ENCODE results near the gene PCCA. TPM values are rescaled to one million over a fixed set of nuclear protein-coding genes. Genes with fewer than 3 reads are reported as not detected.
"Not testable (repeated sequence)": the region's sequence is repeated elsewhere in the genome, so short reads cannot be mapped to it uniquely, and the experiment has no call there.

PCCA gene
- polyA plus RNA-seq, 3 donors from 2014 or later = 7.9 to 14.0 (median 11.4) TPM

DNA sequence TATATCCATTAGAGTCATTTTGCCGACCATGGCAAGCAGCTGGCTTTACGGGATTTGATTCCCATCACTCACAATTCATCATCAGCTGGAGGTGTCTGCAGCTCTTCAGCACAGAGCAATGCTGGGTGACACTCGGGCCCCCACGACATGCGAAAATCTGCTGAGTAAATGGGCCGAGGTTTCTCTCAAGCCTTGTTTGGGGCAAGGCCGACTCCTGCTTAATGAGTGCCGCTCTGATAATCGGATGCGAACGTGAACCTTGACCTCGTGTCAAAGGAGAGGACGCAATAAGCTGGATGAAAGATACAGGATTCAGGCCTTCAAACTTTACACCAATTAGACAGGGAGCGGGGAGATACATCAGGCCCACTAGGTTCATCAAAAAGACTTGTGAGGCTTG lies 434.5 kb downstream of the PCCA start:
- DNase-seq = no peak
- peaks cover 4 to 10% (median 10%) of the 10 kb centered on the region in 3 donors for H3K36me3 Mint-ChIP-seq
- no peaks in the 10 kb centered on the region for H3K9me3 Mint-ChIP-seq
- peaks cover 0 to 3% (median 0%) of the 10 kb centered on the region in 3 donors for H3K27me3 Mint-ChIP-seq (ENCODE audit: low read depth in 3 of 3)
- H3K27ac Mint-ChIP-seq = no peak overlapping the region
- H3K4me1 Mint-ChIP-seq = peaks cover 9 to 32% of the 10 kb centered on the region in 2 donors
- H3K4me3 Mint-ChIP-seq = no peak overlapping the region

DNA sequence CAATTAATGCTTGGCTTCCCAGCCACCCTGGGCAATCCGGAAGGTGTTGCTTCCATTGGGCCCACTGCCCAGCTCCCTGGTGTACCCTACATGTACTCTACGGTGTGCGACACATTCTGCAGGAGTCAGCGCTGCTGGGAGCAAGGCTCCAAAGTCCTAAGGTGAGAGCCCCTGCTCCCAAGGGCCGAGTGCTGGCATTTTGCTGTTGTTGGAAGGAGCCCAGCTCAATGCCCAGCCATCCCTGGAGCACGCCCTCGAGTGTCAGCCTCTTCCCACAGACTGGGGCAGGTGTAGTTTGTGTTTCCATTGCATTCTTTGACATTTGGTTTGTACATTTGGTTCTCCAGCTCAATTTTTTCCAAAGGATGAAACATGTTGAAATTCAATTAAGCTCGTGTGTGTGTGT lies 435.1 kb downstream of the PCCA start:
- Mint-ChIP-seq H3K36me3 (peaks cover 4 to 15% (median 10%) of the 10 kb centered on the region in 3 donors), H3K4me3 (no peak overlapping the region)
- DNase-seq = no peak

DNA sequence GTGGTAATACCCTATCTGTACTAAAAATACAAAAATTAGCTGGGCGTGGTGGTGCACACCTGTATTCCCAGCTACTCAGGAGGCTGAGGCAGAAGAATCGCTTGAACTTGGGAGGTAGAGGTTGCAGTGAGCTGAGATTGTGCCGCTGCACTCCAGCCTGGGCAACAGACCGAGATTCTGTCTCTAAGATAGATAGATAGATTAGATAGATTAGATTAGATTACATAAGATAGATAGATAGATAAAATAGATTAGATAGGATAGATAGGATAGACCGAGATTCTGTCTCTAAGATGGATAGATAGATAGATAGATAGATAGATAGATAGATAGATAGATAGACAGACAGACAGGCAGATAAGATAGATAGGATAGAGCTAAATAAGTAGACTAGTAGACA lies 435.8 kb downstream of the PCCA start:
- Mint-ChIP-seq H3K4me1 (peaks cover 4 to 19% of the 10 kb centered on the region in 2 donors), H3K36me3 (peaks cover 4 to 19% (median 10%) of the 10 kb centered on the region in 3 donors), H3K27ac (peak overlapping the region in 1 of 6 donors; percentile 26)
- not testable (repeated sequence) for H3K4me3 Mint-ChIP-seq; H3K27me3 Mint-ChIP-seq (ENCODE audit: low read depth in 3 of 3); DNase-seq; H3K9me3 Mint-ChIP-seq

More for the DNA sequence above, 435.1 kb downstream of the PCCA start:
- H3K4me1 Mint-ChIP-seq = peaks cover 9 to 26% of the 10 kb centered on the region in 2 donors
- H3K9me3 Mint-ChIP-seq = no peaks in the 10 kb centered on the region
- H3K27me3 Mint-ChIP-seq (ENCODE audit: low read depth in 3 of 3) = peaks cover 0 to 3% (median 0%) of the 10 kb centered on the region in 3 donors
- H3K27ac Mint-ChIP-seq = no peak overlapping the region

DNA sequence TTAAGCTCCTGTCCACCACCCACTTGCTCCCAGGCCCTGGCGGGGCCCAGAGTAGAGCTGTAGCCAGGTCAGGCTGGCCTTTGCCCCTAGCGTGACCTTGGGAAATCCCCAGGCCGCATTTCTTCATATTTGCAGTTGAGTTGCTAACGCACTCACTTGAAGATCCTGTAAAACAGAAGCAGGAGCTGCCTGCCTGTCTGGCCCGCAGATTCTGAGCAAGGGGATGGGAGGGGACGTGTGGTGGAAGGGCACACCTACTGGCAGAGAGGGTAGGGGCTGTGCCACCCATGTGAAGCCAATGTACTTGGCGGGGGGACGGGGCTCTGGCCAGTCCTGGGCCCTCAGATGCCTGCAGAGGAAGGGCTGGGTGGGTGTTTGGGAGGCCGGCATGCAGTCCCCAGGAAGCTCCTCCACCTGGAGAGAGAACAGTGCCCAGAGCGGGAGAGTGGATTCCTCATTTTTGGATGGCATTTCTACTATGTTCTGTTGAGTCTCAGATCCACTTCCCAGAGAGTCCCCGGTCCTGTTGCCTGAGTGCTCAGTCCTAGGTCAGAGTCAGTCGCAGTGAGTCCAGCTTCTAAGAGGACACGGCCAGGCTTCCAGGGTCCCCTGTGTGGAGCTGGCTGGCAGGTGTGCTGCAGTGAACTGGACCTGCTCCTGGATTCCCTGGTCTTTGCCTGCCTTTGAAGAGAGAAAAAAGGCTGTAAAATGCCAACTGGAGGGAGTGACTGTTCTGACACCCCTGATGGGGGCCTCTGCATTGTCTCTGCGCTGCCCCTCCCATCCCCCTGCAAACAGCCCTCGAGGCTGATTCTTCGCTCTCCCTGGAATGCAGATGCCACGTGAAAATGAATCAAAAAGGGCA lies 436.8 kb downstream of the PCCA start:
- peaks cover 0 to 1% (median 0%) of the 10 kb centered on the region in 3 donors for H3K27me3 Mint-ChIP-seq (ENCODE audit: low read depth in 3 of 3)
- peaks cover 4 to 17% of the 10 kb centered on the region in 2 donors for H3K4me1 Mint-ChIP-seq
- no peaks in the 10 kb centered on the region for H3K9me3 Mint-ChIP-seq
- no peak overlapping the region for H3K27ac Mint-ChIP-seq
- H3K36me3 Mint-ChIP-seq = peaks cover 12 to 25% (median 16%) of the 10 kb centered on the region in 3 donors
- no peak overlapping the region for H3K4me3 Mint-ChIP-seq
- no peak for DNase-seq

DNA sequence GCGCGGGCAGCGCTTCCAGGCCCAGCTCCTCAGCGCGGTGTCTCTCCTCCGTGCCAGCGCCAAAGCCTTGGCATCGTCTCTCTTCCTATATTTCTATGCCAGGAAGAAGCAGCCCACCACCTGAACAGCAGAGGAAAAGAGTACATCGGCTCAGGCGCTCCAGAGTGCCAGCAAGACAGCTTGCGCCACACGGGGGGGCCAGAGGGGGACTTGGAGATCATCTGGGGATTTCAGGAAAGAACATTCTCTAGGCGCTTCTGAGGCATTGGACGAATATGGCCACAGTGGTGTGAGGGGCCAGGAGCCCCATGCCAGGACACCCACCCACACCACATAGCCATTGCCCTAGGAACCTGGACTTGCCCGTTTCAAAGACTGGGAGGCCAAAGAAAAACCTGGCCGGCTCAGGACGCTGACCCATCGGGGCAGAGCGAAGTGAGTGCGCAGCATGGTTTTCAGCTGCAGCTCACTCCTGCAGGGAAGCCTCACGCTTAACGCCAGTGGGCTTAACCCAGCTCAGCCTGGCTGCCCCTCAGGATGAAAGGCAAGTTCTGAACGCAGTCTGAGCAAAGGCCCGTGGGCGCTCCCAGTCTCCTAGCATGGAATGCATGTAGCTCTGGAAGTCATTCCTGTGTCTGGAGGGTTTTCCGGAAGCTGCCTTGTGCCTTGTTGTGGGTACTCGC lies 437.6 kb downstream of the PCCA start:
- Mint-ChIP-seq H3K4me3 (no peak overlapping the region), H3K36me3 (peaks cover 16 to 30% (median 18%) of the 10 kb centered on the region in 3 donors), H3K9me3 (no peaks in the 10 kb centered on the region), H3K4me1 (peaks cover 3 to 13% of the 10 kb centered on the region in 2 donors), H3K27ac (no peak overlapping the region), H3K27me3 (ENCODE audit: low read depth in 3 of 3) (peaks cover 0 to 1% (median 0%) of the 10 kb centered on the region in 3 donors)
- DNase-seq = no peak

DNA sequence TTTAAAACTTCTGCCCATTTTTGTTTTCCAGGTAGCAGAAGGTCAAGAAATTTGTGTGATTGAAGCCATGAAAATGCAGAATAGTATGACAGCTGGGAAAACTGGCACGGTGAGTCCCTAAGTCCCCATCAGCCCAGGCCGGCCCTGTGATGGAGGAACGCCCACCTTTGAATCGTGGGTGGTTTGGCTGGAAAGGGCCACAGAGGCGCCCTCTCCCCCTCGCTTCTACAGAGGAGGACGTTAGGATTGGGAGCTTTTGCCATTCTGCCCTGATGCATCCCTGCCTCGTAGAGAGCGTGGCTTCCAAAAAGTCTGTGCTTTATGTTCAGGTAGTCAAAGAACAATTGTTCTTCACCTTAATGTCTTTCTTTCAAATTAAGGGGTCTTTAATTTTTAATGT lies 438.8 kb downstream of the PCCA start:
- no peak for DNase-seq
- Mint-ChIP-seq H3K4me1 (peaks cover 0 to under 1% of the 10 kb centered on the region in 2 donors), H3K27me3 (ENCODE audit: low read depth in 3 of 3) (peaks cover 0 to 1% (median 0%) of the 10 kb centered on the region in 3 donors), H3K4me3 (no peak overlapping the region), H3K27ac (no peak overlapping the region), H3K36me3 (peaks cover 18 to 33% (median 22%) of the 10 kb centered on the region in 3 donors), H3K9me3 (no peaks in the 10 kb centered on the region)

DNA sequence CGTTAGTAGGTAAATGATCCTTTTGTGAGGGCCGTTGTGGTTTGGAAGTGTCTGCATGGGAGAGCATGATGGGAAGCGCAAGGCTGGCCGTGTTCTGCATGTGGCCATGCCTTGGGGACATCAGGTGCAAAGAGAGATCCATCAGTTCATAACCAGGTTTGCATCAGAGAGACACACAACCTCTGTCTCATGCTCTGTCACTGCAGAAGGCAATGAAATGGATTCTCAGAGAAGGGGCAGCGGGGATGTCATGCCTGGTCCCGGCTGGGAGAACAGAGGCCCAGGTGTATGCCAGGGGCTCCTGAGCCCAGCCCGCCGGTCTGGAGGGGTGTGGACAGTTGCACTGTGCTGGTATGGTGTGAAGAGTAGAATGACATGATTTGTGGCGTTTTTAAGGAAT lies 439.5 kb downstream of the PCCA start:
- H3K27ac Mint-ChIP-seq = peak overlapping the region in 1 of 6 donors; percentile 3
- H3K36me3 Mint-ChIP-seq = peaks cover 18 to 33% (median 22%) of the 10 kb centered on the region in 3 donors
- H3K9me3 Mint-ChIP-seq = no peaks in the 10 kb centered on the region
- peaks cover 0 to 1% (median 0%) of the 10 kb centered on the region in 3 donors for H3K27me3 Mint-ChIP-seq (ENCODE audit: low read depth in 3 of 3)
- DNase-seq = no peak
- H3K4me1 Mint-ChIP-seq = no peaks in the 10 kb centered on the region
- H3K4me3 Mint-ChIP-seq = no peak overlapping the region

DNA sequence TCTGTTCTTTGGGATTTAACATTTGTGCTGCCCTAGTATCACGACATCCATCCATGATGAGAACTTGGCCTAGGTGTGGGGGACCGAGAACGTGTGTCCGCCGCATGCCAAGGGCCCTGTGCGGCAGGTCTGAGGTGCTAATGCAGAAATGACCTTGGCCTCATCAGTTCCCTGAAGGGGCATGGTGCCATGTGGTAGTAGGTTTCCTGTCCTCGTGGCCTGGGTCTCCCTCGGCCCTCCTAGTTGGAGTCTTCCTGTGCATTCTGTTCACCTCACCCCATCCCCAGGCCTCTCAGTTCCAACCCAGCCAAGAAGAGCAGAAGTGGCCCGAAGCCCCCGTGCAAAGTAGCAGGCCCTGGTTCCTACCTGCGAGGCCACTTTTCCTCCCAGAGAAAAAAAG lies 439.9 kb downstream of the PCCA start:
- no peak overlapping the region for H3K27ac Mint-ChIP-seq
- peaks cover 18 to 33% (median 22%) of the 10 kb centered on the region in 3 donors for H3K36me3 Mint-ChIP-seq

DNA sequence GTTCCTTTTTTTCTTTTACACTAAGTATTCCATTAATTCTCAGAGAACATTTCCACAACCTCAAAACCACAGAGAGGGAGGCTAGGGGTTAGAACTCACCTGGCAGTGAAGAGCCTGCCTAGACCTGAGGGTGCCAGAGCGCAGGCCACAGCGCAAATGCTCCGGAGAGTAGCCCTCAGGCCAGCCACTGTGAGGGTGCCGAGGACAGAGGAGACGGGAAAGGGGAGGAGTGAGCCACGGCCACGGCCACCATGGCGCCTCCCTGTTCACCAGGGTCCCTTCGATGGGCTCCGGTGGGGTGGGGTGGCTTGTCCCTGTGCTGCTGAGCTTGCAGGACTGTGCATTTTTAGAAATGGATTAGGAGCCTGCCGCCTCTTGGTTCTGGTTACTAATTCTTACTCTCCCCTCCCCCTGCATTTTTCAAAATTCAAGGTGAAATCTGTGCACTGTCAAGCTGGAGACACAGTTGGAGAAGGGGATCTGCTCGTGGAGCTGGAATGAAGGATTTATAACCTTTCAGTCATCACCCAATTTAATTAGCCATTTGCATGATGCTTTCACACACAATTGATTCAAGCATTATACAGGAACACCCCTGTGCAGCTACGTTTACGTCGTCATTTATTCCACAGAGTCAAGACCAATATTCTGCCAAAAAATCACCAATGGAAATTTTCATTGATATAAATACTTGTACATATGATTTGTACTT lies 440.9 kb downstream of the PCCA start:
- Mint-ChIP-seq H3K36me3 (peaks cover 18 to 29% (median 21%) of the 10 kb centered on the region in 3 donors), H3K27me3 (ENCODE audit: low read depth in 3 of 3) (no peaks in the 10 kb centered on the region), H3K27ac (no peak overlapping the region), H3K4me3 (no peak overlapping the region), H3K9me3 (no peaks in the 10 kb centered on the region), H3K4me1 (no peaks in the 10 kb centered on the region)
- no peak for DNase-seq

More for the DNA sequence above, 439.9 kb downstream of the PCCA start:
- Mint-ChIP-seq H3K27me3 (ENCODE audit: low read depth in 3 of 3) (peaks cover 0 to 1% (median 0%) of the 10 kb centered on the region in 3 donors), H3K4me1 (no peaks in the 10 kb centered on the region), H3K9me3 (no peaks in the 10 kb centered on the region), H3K4me3 (no peak overlapping the region)
- no peak for DNase-seq

DNA sequence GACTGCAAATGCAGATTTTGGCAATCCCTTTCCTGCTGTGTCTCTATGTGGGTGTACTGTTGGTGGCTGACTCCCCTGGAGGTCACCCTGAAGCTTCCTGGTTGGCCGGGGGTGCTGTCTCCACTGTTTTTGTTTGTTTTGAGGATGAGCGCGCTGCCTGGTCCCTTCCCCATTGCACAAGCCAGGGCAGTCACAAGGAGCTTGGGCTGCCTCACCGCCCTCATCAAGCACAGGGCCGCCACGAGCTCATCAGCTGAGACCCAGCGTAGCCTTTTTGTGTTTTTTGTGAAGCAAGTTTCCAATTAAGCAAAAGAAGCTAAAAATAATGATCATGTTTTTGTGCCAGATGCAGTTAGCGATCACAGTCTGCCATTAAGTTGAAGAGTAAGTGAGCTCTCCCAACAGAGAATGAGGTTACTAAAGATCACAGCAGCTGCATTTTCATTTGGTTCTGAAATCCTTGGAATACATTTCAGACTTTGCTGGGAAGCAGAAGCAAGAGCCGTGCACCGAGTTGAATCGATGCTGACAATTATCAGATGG lies 441.8 kb downstream of the PCCA start:
- H3K9me3 Mint-ChIP-seq = no peaks in the 10 kb centered on the region
- no peak overlapping the region for H3K27ac Mint-ChIP-seq
- H3K4me3 Mint-ChIP-seq = no peak overlapping the region

DNA sequence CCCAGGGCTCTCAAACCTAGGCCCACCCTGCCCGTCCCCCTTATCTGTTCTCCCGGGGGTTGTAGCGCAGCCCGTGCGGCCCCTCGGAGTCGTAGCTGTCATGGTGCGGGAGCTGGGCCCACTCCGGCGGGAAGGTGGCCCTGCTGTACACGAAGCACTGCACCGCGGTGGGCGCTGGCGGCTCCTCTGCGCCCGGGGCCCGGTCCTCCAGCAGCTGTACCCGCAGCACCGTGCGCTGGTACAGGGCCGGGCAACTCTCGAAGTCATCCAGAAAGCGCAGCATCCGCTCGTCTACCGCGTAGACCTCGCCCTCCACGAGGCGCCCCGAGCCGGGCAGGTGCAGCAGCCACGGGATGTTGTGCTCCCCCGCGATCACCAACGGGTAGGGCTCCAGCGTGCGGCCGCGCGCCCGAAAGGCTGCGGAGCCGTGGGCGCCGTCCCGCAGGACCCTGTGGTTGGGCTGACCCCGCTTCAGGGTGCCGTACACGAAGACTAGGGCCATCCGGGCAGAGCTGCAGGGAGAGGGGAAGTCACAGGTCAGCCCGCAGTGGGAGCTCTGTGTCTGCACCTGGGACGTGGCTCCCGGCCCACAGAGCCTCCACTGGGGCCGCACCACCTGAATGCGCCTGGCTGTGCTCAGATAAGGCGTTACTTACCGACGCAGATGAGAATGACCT lies 443.3 kb downstream of the PCCA start:
- H3K27ac Mint-ChIP-seq = no peak overlapping the region
- no peaks in the 10 kb centered on the region for H3K9me3 Mint-ChIP-seq
- H3K4me1 Mint-ChIP-seq = no peaks in the 10 kb centered on the region
- H3K36me3 Mint-ChIP-seq = peaks cover 19 to 34% (median 33%) of the 10 kb centered on the region in 3 donors
- no peaks in the 10 kb centered on the region for H3K27me3 Mint-ChIP-seq (ENCODE audit: low read depth in 3 of 3)
- no peak overlapping the region for H3K4me3 Mint-ChIP-seq
- DNase-seq = no peak

More for the DNA sequence above, 441.8 kb downstream of the PCCA start:
- no peaks in the 10 kb centered on the region for H3K27me3 Mint-ChIP-seq (ENCODE audit: low read depth in 3 of 3)
- peaks cover 18 to 29% (median 27%) of the 10 kb centered on the region in 3 donors for H3K36me3 Mint-ChIP-seq
- DNase-seq = no peak
- H3K4me1 Mint-ChIP-seq = no peaks in the 10 kb centered on the region

DNA sequence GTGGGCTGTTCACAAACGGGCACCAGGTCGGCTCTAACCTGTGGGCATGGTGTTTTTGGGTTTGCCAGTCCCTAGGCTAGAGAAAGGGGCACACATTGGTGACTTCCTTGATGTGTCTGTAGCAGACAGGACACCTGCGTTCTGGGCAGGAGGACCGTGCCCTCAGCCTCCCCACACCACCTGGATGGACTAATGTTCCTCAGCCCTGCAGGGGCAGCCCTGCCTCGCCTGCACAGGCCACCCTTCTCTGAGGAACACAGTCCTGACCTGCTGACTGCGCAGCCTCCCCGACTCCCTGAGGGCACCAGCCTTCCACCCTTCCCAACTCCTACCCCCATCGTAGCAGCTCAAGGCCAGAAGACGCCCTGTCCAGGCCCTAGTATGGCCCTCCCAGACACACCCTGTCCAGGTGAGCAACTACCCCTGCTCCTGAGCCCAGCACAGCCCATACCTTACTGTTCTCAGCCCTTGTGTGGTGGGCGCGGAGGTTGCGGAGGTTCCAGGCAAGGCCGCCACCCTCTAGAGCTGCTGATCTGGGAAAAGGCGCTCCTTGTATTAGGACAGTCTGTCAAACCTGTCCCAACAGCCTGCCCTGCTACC lies 444.0 kb downstream of the PCCA start:
- no peaks in the 10 kb centered on the region for H3K27me3 Mint-ChIP-seq (ENCODE audit: low read depth in 3 of 3)

More for the DNA sequence above, 444.0 kb downstream of the PCCA start:
- no peak for DNase-seq
- H3K36me3 Mint-ChIP-seq = peaks cover 23 to 35% (median 32%) of the 10 kb centered on the region in 3 donors
- peaks cover 0 to 2% of the 10 kb centered on the region in 2 donors for H3K4me1 Mint-ChIP-seq
- H3K9me3 Mint-ChIP-seq = no peaks in the 10 kb centered on the region
- no peak overlapping the region for H3K4me3 Mint-ChIP-seq
- no peak overlapping the region for H3K27ac Mint-ChIP-seq
